ENCODE measurements around the gene PACRGL.

DNA sequence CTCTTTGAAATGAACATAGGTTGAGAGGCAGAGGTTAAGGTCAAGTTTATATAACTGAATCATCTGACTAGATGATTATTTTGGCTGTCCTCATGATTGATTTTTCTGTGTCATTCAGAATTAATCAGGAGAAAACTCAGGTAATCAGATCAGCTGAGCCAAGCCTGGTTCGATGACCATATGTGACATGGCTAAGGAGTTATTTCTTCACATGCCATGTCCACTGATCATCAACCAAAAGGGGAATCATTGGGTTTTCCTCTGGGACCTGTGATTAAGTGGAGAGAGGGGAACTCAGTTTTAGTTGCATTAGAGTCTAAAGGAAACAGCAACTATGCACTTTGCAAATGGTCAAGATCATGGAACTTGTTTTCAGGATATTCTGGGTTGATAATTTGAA, 20.3 kb upstream of the PACRGL start:
- TF ChIP-seq POLR2A (IDR thresholded peaks at IDR 0.05), result no peak
- TF ChIP-seq, protein P1, sequence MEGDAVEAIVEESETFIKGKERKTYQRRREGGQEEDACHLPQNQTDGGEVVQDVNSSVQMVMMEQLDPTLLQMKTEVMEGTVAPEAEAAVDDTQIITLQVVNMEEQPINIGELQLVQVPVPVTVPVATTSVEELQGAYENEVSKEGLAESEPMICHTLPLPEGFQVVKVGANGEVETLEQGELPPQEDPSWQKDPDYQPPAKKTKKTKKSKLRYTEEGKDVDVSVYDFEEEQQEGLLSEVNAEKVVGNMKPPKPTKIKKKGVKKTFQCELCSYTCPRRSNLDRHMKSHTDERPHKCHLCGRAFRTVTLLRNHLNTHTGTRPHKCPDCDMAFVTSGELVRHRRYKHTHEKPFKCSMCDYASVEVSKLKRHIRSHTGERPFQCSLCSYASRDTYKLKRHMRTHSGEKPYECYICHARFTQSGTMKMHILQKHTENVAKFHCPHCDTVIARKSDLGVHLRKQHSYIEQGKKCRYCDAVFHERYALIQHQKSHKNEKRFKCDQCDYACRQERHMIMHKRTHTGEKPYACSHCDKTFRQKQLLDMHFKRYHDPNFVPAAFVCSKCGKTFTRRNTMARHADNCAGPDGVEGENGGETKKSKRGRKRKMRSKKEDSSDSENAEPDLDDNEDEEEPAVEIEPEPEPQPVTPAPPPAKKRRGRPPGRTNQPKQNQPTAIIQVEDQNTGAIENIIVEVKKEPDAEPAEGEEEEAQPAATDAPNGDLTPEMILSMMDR (IDR thresholded peaks at IDR 0.05), result no peak
